Aorta (tissue), 5 donors: ENCODE results near the gene MEIOB. TPM values are rescaled to one million over a fixed set of nuclear protein-coding genes. Genes with fewer than 3 reads are reported as not detected.
"Not testable (repeated sequence)": the region's sequence is repeated elsewhere in the genome, so short reads cannot be mapped to it uniquely, and the experiment has no call there.

Experiments used
- ATAC-seq: fragments of 200-7000 bp; cut with Tn5 transposase; one replicate; pipeline ENCODE4 v1.9.1; 2022; ENCODE audit warnings: moderate library complexity; ENCODE audit not compliant: low FRiP score
- DNase-seq, 2 donors: peaks; one replicate each; pipeline ENCODE4 v3.0.0-alpha.2; 2020
- H3K27ac ChIP-seq, 2 donors: one replicate each; pipeline ENCODE4 v1.5.1; 2013; ENCODE audit warnings: low read length in 2 of 2, mild to moderate bottlenecking in 2 of 2, moderate library complexity in 2 of 2, control low read depth in 1 of 2, inconsistent platforms in 1 of 2, low read depth in 1 of 2
- H3K27me3 ChIP-seq, 2 donors: one replicate each; pipeline ENCODE4 v1.6.1; 2013; ENCODE audit warnings: control low read depth in 1 of 2, low read length in 1 of 2, mild to moderate bottlenecking in 1 of 2, moderate library complexity in 1 of 2; ENCODE audit not compliant: insufficient read depth in 2 of 2, control insufficient read depth in 1 of 2
- H3K36me3 ChIP-seq, 2 donors: one replicate each; pipeline ENCODE4 v1.6.1; 2013; ENCODE audit warnings: control low read depth in 1 of 2, low read length in 1 of 2, mild to moderate bottlenecking in 1 of 2; ENCODE audit not compliant: insufficient read depth in 2 of 2, control insufficient read depth in 1 of 2
- H3K4me1 ChIP-seq, 2 donors: one replicate each; pipeline ENCODE4 v1.6.1; 2013; ENCODE audit warnings: low read length in 2 of 2, control low read depth in 1 of 2, mild to moderate bottlenecking in 1 of 2, moderate library complexity in 1 of 2; ENCODE audit not compliant: insufficient read depth in 2 of 2, control insufficient read depth in 1 of 2
- H3K4me3 ChIP-seq, 2 donors: one replicate each; pipeline ENCODE4 v1.5.1; 2013; ENCODE audit warnings: low read length in 2 of 2, control low read depth in 1 of 2, mild to moderate bottlenecking in 1 of 2
- H3K9me3 ChIP-seq: one replicate; pipeline ENCODE4 v1.6.1; 2013; ENCODE audit warnings: mild to moderate bottlenecking, low read length; ENCODE audit not compliant: control insufficient read depth
- WGBS, 2 donors: extraction: QIAGEN DNeasy Blood & Tissue Kit; methylation state at CpG; one replicate each; pipeline ENCODE4 v1.1.7; 2013; 5-methylcytosine and 5-hydroxymethylcytosine counted together
- intact Hi-C, 2 donors: fragments of 100-400 bp; cut with DNase I; formaldehyde crosslinking; loops; one replicate each; pipeline versions ENCODE4 v1.14.2 to v1.15.0; 2022
- polyA plus RNA-seq, 2 donors: library from polyadenylated mRNA; stranded (reverse); fragments of 200-250 nt; gene quantifications; one replicate each; pipeline ENCODE4 v1.2.3, GENCODE V29; 2013
- total RNA-seq, 2 donors: library from RNA; stranded (reverse); fragmentation: NEBNext Ultra II Directional; extraction: Animal tissue kit (Norgen Biotek cat#: 25700); gene quantifications; one replicate each; pipeline ENCODE4 v1.2.1, GENCODE V29; 2021
- donor health status: healthy with polysubstance abuse.
- donor health status: Bipolar disorder and iron deficiency.
- donor health status: DM: no; HTN: no; CAD: no.
- donor health status: DM: no; HTN: no; CAD: no.
- donor health status: DM: yes; HTN: yes; CAD: no.

The MEIOB gene
- total and polyA plus RNA-seq, 4 donors, result not detected

DNA sequence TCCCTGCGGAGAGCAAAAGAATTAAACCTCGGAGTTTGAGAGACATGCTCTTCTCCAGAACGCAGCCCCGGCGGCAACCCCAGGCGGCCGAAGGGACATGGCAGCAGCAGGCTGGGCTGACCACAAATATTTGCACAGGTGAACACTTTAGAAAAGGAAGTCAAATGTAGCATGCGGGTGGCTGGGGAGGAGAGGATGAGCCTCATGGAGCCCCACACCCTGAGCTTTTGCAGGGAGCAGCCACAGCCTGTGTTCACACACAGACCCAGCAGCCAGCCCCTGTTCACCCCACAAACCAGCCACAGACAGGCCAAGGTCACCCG is 28.4 kb upstream of the MEIOB start:
- H3K9me3 ChIP-seq, result no peaks in the 10 kb centered on the region
- WGBS, 2 donors, result 74 to 75% methylated on average over 9 of the region's 9 CpGs
- H3K36me3 ChIP-seq, result no peaks in the 10 kb centered on the region
- H3K27me3 ChIP-seq, result no peaks in the 10 kb centered on the region
- intact Hi-C loops, result no loop called here
- ATAC-seq (no peak), DNase-seq (no peak)
- no peaks in the 10 kb centered on the region for H3K4me1 ChIP-seq
- no peak overlapping the region for H3K27ac ChIP-seq
- H3K4me3 ChIP-seq, result no peak overlapping the region

GRCh38 chr16:1899641-1900451 is 27.9 kb upstream of the MEIOB start:
- DNase-seq, result no peak
- no peaks in the 10 kb centered on the region for H3K27me3 ChIP-seq
- intact Hi-C loops, result no loop called here
- no peaks in the 10 kb centered on the region for H3K4me1 ChIP-seq
- H3K9me3 ChIP-seq, result no peaks in the 10 kb centered on the region
- 81 to 87% methylated on average over 16 of the region's 16 CpGs for WGBS, 2 donors
- no peak overlapping the region for H3K4me3 ChIP-seq
- ATAC-seq, result no peak
- no peak overlapping the region for H3K27ac ChIP-seq
- no peaks in the 10 kb centered on the region for H3K36me3 ChIP-seq

DNA sequence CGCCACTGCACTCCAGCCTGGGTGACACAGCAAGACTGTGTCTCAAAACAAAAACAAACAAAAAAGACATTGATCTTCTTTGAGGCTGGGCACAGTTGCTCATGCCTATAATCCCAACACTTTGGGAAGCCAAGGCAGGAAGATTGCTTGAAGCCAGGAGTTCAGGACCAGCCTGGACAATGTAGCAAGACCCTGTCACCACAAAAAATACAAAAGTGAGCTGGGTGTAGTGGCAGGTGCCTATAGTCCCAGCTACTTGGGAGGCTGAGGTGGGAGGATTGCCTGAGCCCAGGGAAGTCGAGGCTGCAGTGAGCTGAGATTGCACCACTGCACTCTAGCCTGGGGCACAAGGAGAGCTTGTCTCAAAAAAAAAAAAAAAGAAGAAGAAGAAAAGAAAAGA is 25.7 kb upstream of the MEIOB start:
- not testable (repeated sequence) for H3K27me3 ChIP-seq
- WGBS, 2 donors, result 91 to 93% methylated on average over 2 of the region's 2 CpGs

GRCh38 chr16:1895949-1896675 is 24.1 kb upstream of the MEIOB start:
- DNase-seq, result no peak
- H3K9me3 ChIP-seq, result no peaks in the 10 kb centered on the region
- WGBS, 2 donors, result 76 to 80% methylated on average over 27 of the region's 27 CpGs
- H3K27me3 ChIP-seq, result no peaks in the 10 kb centered on the region
- H3K4me1 ChIP-seq, result no peaks in the 10 kb centered on the region
- H3K27ac ChIP-seq, result no peak overlapping the region
- intact Hi-C loops, result no loop called here
- H3K36me3 ChIP-seq, result no peaks in the 10 kb centered on the region
- no peak overlapping the region for H3K4me3 ChIP-seq
- peak; percentile 38 for ATAC-seq

More for the DNA sequence above, 25.7 kb upstream of the MEIOB start:
- ATAC-seq, H3K4me3 ChIP-seq, H3K9me3 ChIP-seq, H3K36me3 ChIP-seq, H3K4me1 ChIP-seq, H3K27ac ChIP-seq, intact Hi-C loops, DNase-seq: not testable (repeated sequence)

- H3K4me3 ChIP-seq, result no peak overlapping the region
- no peaks in the 10 kb centered on the region for H3K4me1 ChIP-seq
- 81 to 88% methylated on average over 3 to 5 of the region's 5 CpGs for WGBS, 2 donors
- H3K36me3 ChIP-seq, result no peaks in the 10 kb centered on the region
- intact Hi-C loops, result no loop called here
- DNase-seq (no peak), ATAC-seq (no peak)
- no peaks in the 10 kb centered on the region for H3K27me3 ChIP-seq
- no peak overlapping the region for H3K27ac ChIP-seq
- no peaks in the 10 kb centered on the region for H3K9me3 ChIP-seq
Observed at GRCh38 chr16:1895068-1895467, 23.1 kb upstream of the MEIOB start.

DNA sequence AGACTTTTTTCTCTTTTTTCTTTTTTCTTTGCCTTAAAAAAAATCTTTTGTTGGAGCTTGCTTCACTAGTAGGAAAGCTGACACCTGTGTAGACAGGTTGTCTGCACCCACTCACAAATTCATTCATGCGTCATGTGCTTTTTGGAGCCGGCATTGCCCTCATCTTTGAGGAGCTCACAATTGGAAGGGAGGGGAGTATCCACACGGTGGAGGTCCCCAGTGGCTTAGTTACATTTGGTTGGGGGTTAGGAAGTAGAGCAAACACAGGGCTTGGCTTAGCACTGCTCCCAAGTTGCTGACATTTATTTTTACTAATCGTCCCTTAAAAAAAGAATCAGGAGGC is 18.7 kb upstream of the MEIOB start:
- H3K27me3 ChIP-seq, result no peaks in the 10 kb centered on the region
- WGBS, 2 donors, result 42% methylated on average over 4 of the region's 4 CpGs
- no peaks in the 10 kb centered on the region for H3K4me1 ChIP-seq
- ATAC-seq (no peak), DNase-seq (no peak)
- H3K4me3 ChIP-seq, result no peak overlapping the region
- no peaks in the 10 kb centered on the region for H3K9me3 ChIP-seq
- no peaks in the 10 kb centered on the region for H3K36me3 ChIP-seq
- intact Hi-C loops, result no loop called here
- no peak overlapping the region for H3K27ac ChIP-seq

GRCh38 chr16:1890024-1890707 is 18.2 kb upstream of the MEIOB start:
- no peaks in the 10 kb centered on the region for H3K27me3 ChIP-seq

GRCh38 chr16:1887711-1888354 is 15.9 kb upstream of the MEIOB start:
- Histone ChIP-seq H3K27me3 (no peaks in the 10 kb centered on the region), H3K4me3 (no peak overlapping the region), H3K36me3 (no peaks in the 10 kb centered on the region), H3K9me3 (no peaks in the 10 kb centered on the region), H3K4me1 (no peaks in the 10 kb centered on the region), H3K27ac (no peak overlapping the region)
- WGBS, 2 donors, result 73 to 75% methylated on average over 14 of the region's 14 CpGs
- DNase-seq (peak in 1 of 2 donors; percentile 36), ATAC-seq (no peak)
- intact Hi-C loops, result no loop called here

More at GRCh38 chr16:1890024-1890707, 18.2 kb upstream of the MEIOB start:
- DNase-seq, result peak in 1 of 2 donors; percentile 27
- Histone ChIP-seq H3K36me3 (no peaks in the 10 kb centered on the region), H3K4me1 (no peaks in the 10 kb centered on the region), H3K27ac (no peak overlapping the region), H3K9me3 (no peaks in the 10 kb centered on the region), H3K4me3 (no peak overlapping the region)
- no peak for ATAC-seq
- intact Hi-C loops, result no loop called here
- WGBS, 2 donors, result 66 to 68% methylated on average over 16 of the region's 16 CpGs
